ENCODE data around the gene H2BK1.

- TF ChIP-seq CTCF (IDR thresholded peaks at IDR 0.05; ENCODE audit: poor library complexity): no peak
- TF ChIP-seq EZH2 (IDR thresholded peaks at IDR 0.05; ENCODE audit: borderline replicate concordance): no peak
- TF ChIP-seq EZH2phosphoT487 (IDR thresholded peaks at IDR 0.05; ENCODE audit: low read depth, severe bottlenecking, unreplicated experiment): no peak
These were observed 18.2 kb downstream of the H2BK1 start for GRCh38 chr7:151192002-151192539.

Measured in hepatocyte (in vitro differentiated cells).